K562 (cell line): ENCODE data around the gene ADNP. TPM values are rescaled to one million over a fixed set of nuclear protein-coding genes. Genes with fewer than 3 reads are reported as not detected.
A peak's percentile ranks its signal among the peaks of the same experiment; 100 is the strongest.

Experiments used
- CHD7 ChIP-seq: fragments of 200-600 bp; sonication (generic); IDR thresholded peaks from one replicate; pipeline ENCODE4 v1.6.1; 2012; ENCODE audit warnings: mild to moderate bottlenecking, low read depth, low read length, inconsistent platforms
- KDM1A ChIP-seq, 2 experiments: fragments of 450-650 bp; IDR thresholded peaks; 2 replicates each; pipeline ENCODE4 v1.6.1; 2016; ENCODE audit warnings: mild to moderate bottlenecking in 2 of 2
- NR3C1 ChIP-seq: sonication (generic); formaldehyde crosslinking; IDR thresholded peaks from 2 replicates; pipeline ENCODE4 v1.8.1; 2022; ENCODE audit warnings: missing genetic modification reagents
- PCBP1 ChIP-seq: fragments of 200-400 bp; formaldehyde crosslinking; IDR thresholded peaks from 2 replicates; pipeline ENCODE4 v1.6.1; 2018; ENCODE audit warnings: mild to moderate bottlenecking, low read depth, low read length; ENCODE audit not compliant: poor library complexity, severe bottlenecking
- SRF ChIP-seq, 2 experiments: fragments of 250-450, 450-650 bp in 1 of 2; sonication (Bioruptor Pico) in 1 of 2; sonication (generic) in 1 of 2; formaldehyde crosslinking; IDR thresholded peaks; 2 replicates each; pipeline versions ENCODE4 v1.5.0 to v1.5.1; 2020 to 2022; ENCODE audit warnings: mild to moderate bottlenecking in 1 of 2, missing genetic modification reagents in 1 of 2
- ZNF347 ChIP-seq: fragments of 450-650 bp; formaldehyde crosslinking; IDR thresholded peaks from 2 replicates; pipeline ENCODE4 v1.4.0; 2020; ENCODE audit warnings: low read depth, mild to moderate bottlenecking, moderate library complexity
- ZNF586 ChIP-seq: fragments of 450-650 bp; formaldehyde crosslinking; conservative IDR thresholded peaks from 2 replicates; pipeline ENCODE4 v1.4.0; 2020; ENCODE audit warnings: mild to moderate bottlenecking, moderate library complexity
- ZSCAN29 ChIP-seq: fragments of 450-650 bp; IDR thresholded peaks from 2 replicates; pipeline ENCODE4 v1.6.1; 2017
- ZSCAN32 ChIP-seq: fragments of 450-650 bp; formaldehyde crosslinking; IDR thresholded peaks from 2 replicates; pipeline ENCODE4 v1.4.0; 2020; ENCODE audit warnings: mild to moderate bottlenecking, moderate library complexity
- polyA plus RNA-seq, 8 experiments: library from polyadenylated mRNA; depleted of rRNA in 4 of 8; stranded (reverse) in 5 of 8; unstranded in 3 of 8; fragments of >200 nt; fragmentation: Nextera tagmentation in 2 of 8; fragmentation: Illumina TruSeq in 1 of 8; extraction: Ambion mirVana in 2 of 8; extraction: Trizol in 1 of 8; gene quantifications; 2 replicates each; pipeline versions ENCODE4 v1.2.1 to v1.2.3, GENCODE V29; 2011 to 2014; ENCODE audit warnings: inconsistent platforms in 1 of 8, missing spikeins in 1 of 8
- total RNA-seq, 7 experiments: library from RNA; depleted of rRNA in 6 of 7; stranded (reverse); fragments of >200 nt in 6 of 7; fragmentation: Illumina TruSeq in 2 of 7; extraction: Trizol in 2 of 7; gene quantifications; 2 replicates each; pipeline versions ENCODE4 v1.2.1 to v1.2.3, GENCODE V29; 2011 to 2021; ENCODE audit warnings: low replicate concordance in 1 of 7
- TF ChIP-seq, protein P1 (sequence below): sonication (generic); formaldehyde crosslinking; IDR thresholded peaks from 2 replicates; pipeline ENCODE4 v1.8.1; 2023; ENCODE audit warnings: mild to moderate bottlenecking, missing genetic modification reagents
- TF ChIP-seq, protein P2 (sequence below): sonication (generic); formaldehyde crosslinking; IDR thresholded peaks from 2 replicates; pipeline ENCODE4 v1.8.0; 2022; ENCODE audit warnings: missing genetic modification reagents, mild to moderate bottlenecking, borderline replicate concordance

The ADNP gene
- total and polyA plus RNA-seq, 9 of the 15 experiments (the other 6 are each of a cell fraction or from before 2014, with no cell fraction given): 17.8 to 59.9 (median 25.3) TPM

DNA sequence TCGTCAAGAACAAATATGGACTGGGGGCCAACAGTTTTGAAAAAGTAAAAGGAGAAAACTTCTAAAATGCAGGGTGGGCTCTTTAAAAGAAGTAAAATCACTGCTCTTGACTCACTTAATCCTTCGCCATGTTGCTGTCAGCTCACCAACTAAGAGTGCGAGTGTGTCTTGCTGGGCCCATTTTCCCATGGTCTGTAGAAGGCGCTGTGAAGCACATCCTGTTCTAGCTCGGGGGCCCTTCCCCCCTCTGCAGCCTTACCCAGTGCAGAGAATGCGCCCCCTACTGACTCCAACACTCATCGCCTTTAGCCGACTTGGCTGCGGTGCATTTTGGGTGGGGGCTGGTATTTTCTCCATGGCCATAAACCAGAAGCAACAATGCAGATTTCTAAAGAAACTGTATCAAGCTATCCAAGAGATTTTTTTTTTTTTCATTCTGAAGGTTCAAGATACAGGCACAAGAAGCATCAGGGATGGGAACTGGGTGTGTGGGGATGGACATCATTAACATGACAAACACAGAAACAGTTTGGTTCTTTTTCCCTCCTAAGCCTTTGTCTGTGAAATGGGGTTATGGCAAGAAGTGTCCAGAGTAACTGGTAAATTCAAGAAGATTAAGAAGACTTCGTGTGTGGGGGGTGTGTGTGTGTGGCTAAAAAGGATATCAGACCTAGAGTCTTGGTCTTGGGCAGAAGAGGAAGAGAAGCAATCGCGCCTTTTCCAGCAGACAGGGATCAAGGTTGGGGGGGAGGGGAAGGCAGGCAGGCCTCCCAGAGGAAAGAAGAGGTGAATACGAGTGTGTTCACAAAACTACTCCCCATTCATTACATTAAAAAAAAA lies 1.7 kb downstream of the ADNP start (continued):
- no peak for TF ChIP-seq CHD7
- TF ChIP-seq KDM1A (IDR thresholded peaks at IDR 0.05): peak; percentile 82 to 83
- TF ChIP-seq ZNF347 (CRISPR knock-in tag): no peak
- TF ChIP-seq ZNF586: no peak
- no peak for TF ChIP-seq ZSCAN32
- TF ChIP-seq, protein P1, sequence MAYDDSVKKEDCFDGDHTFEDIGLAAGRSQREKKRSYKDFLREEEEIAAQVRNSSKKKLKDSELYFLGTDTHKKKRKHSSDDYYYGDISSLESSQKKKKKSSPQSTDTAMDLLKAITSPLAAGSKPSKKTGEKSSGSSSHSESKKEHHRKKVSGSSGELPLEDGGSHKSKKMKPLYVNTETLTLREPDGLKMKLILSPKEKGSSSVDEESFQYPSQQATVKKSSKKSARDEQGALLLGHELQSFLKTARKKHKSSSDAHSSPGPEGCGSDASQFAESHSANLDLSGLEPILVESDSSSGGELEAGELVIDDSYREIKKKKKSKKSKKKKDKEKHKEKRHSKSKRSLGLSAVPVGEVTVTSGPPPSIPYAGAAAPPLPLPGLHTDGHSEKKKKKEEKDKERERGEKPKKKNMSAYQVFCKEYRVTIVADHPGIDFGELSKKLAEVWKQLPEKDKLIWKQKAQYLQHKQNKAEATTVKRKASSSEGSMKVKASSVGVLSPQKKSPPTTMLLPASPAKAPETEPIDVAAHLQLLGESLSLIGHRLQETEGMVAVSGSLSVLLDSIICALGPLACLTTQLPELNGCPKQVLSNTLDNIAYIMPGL (CRISPR knock-in tag): peak; percentile 78; the same call in 1 of the 2 replicates
- TF ChIP-seq ZSCAN29: no peak
- TF ChIP-seq SRF (CRISPR knock-in tag; IDR thresholded peaks at IDR 0.05): peak in 1 of 2 experiments; percentile 73; a peak in 2 of 4 replicates
- TF ChIP-seq NR3C1 (CRISPR knock-in tag): no peak
- no peak for TF ChIP-seq PCBP1
- TF ChIP-seq, protein P2, sequence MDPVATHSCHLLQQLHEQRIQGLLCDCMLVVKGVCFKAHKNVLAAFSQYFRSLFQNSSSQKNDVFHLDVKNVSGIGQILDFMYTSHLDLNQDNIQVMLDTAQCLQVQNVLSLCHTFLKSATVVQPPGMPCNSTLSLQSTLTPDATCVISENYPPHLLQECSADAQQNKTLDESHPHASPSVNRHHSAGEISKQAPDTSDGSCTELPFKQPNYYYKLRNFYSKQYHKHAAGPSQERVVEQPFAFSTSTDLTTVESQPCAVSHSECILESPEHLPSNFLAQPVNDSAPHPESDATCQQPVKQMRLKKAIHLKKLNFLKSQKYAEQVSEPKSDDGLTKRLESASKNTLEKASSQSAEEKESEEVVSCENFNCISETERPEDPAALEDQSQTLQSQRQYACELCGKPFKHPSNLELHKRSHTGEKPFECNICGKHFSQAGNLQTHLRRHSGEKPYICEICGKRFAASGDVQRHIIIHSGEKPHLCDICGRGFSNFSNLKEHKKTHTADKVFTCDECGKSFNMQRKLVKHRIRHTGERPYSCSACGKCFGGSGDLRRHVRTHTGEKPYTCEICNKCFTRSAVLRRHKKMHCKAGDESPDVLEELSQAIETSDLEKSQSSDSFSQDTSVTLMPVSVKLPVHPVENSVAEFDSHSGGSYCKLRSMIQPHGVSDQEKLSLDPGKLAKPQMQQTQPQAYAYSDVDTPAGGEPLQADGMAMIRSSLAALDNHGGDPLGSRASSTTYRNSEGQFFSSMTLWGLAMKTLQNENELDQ (CRISPR knock-in tag): no peak; the same call in 1 of the 2 replicates
